ENCODE measurements around the gene PWWP2B. TPM values are rescaled to one million over a fixed set of nuclear protein-coding genes. Genes with fewer than 3 reads are reported as not detected.

The PWWP2B gene
- total and polyA plus RNA-seq, 2 experiments from 2014 or later = 2.3 to 12.8 TPM

DNA sequence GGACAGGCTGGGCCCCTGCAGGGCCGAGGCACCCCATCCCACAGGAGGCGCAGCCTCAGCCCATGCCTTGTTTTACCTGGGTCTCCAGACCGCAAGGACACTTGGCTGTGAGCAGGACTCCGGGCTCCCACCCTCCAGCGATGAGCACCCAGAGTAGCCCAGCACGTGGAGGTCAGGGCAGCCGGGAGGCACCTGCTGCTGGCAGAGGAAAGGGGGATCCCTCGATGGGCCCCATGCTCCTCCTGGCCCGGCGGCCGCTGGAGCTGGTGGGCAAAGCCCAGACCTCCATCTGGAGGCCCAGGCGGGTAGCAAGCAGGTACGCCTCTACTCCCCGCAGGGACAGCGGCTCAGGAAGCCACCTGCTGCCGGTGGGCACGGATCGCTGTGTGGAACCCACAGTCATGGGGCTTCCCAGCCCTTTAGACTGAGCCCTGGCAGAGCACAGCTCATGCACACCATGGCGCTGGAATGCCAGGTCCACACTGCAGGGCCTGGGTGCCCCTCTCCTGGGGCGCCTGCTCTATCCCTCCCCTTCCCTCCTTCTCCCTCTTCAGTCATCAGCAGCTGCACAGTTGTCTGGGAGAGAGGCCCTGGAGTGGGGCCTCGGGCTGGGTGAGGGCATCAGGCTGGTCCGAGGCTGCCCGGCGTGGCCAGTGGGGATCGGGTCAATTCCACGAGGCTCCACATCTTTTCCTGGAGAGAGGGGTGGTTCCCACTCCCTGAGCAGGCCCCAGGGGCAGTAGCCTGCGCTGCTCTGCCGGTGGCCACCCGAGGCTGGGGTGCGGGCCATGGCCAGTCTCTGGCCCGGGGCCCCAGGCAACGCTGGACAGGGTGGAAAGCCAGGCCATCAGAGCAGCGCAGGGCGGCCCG, 65.7 kb downstream of the PWWP2B start (continued):
- TF ChIP-seq, protein P1, sequence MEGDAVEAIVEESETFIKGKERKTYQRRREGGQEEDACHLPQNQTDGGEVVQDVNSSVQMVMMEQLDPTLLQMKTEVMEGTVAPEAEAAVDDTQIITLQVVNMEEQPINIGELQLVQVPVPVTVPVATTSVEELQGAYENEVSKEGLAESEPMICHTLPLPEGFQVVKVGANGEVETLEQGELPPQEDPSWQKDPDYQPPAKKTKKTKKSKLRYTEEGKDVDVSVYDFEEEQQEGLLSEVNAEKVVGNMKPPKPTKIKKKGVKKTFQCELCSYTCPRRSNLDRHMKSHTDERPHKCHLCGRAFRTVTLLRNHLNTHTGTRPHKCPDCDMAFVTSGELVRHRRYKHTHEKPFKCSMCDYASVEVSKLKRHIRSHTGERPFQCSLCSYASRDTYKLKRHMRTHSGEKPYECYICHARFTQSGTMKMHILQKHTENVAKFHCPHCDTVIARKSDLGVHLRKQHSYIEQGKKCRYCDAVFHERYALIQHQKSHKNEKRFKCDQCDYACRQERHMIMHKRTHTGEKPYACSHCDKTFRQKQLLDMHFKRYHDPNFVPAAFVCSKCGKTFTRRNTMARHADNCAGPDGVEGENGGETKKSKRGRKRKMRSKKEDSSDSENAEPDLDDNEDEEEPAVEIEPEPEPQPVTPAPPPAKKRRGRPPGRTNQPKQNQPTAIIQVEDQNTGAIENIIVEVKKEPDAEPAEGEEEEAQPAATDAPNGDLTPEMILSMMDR (conservative IDR thresholded peaks at IDR 0.05; ENCODE audit: low read depth in 2 of 2) = no peak
- TF ChIP-seq EZH2 (IDR thresholded peaks at IDR 0.05; ENCODE audit: low read depth, unreplicated experiment) = no peak

DNA sequence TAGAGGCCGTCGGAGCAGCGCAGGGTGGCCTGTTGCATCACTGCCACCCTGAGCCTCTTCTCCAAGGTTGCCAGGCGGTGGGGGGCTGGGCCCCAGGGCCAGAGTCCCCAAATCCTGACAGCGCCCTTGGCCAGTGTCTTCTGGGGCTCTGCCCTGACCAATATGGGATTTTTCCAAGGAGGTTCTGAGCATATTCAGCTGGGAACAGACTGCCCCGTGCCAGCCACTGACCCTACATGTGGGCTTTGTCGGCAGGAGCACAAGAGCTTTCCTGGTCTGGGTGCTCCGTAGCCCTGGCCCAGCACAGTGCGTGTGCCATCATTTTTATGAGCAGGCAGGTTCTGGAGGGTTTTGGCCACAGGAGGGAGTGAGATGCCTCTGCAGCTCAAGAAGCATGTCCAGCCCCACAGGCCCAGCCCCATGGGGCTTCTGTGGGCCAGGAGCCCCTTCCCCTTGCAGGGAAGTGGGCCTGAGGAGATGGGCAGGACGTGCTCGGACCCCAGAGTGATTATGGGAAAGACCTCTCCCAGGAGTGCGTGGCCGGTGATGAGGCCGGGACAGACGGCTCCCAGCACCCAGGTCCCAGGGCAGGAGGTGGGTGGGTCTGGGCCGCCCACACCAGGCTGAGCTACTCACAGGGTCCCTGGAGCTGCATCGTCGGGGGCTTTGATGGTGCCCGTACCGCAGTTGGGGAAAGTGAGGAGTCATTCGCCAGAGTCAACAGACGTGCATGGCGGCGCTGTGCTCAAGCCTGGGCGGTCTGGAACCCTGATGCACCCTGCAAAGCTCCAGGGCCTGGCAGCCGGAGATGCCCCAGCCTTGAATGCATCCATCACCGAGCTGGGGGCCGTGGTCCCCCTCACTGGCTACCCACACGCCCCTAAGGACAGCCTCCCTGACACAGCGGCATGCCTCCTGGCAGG, 66.6 kb downstream of the PWWP2B start:
- H3K4me1 Mint-ChIP-seq = peaks cover 2% of the 10 kb centered on the region; the same call in 2 of the 3 replicates
- Histone ChIP-seq H2AFZ (no peak overlapping the region), H4K20me1 (replicated peaks; ENCODE audit: insufficient read depth) (no peaks in the 10 kb centered on the region), H3K79me2 (replicated peaks; ENCODE audit: insufficient read depth) (no peaks in the 10 kb centered on the region), H3K4me2 (no peak overlapping the region), H3K4me1 (ENCODE audit: insufficient read depth) (no peaks in the 10 kb centered on the region; the same call in 1 of the 2 replicates), H3F3A (replicated peaks; ENCODE audit: low read depth) (no peaks in the 10 kb centered on the region), H3K36me3 (ENCODE audit: insufficient read depth) (no peaks in the 10 kb centered on the region), H3K27me3 (ENCODE audit: insufficient read depth) (no peaks in the 10 kb centered on the region), H3K9me2 (ENCODE audit: insufficient read depth) (no peaks in the 10 kb centered on the region), H3K27ac (ENCODE audit: low read depth) (no peak overlapping the region), H3K4me3 (no peak overlapping the region)
- no peak for TF ChIP-seq ZNF331 (CRISPR knock-in tag; IDR thresholded peaks at IDR 0.05; ENCODE audit: low read depth)
- TF ChIP-seq, protein P1 (conservative IDR thresholded peaks at IDR 0.05; ENCODE audit: low read depth in 2 of 2) = peak in 1 of 2 experiments; percentile 52; a peak in 3 of 4 replicates
- H3K27me3 Mint-ChIP-seq (ENCODE audit: insufficient read depth, low read depth, poor library complexity) = peaks cover 10% of the 10 kb centered on the region
- ATAC-seq (peak; percentile 7; the same call in 2 of the 3 replicates), DNase-seq (ENCODE audit: low spot score) (no peak)
- H3K4me3 Mint-ChIP-seq = no peak overlapping the region
- no peak overlapping the region for H3K27ac Mint-ChIP-seq
- H3K36me3 Mint-ChIP-seq (ENCODE audit: low read depth) = no peaks in the 10 kb centered on the region
- no peaks in the 10 kb centered on the region for H3K9me3 Mint-ChIP-seq
